Measurements from ENCODE around the gene MAPK8IP1. TPM values are rescaled to one million over a fixed set of nuclear protein-coding genes. Genes with fewer than 3 reads are reported as not detected.

Gene MAPK8IP1
- total and polyA plus RNA-seq, 2 donors from 2014 or later: 15.7 to 24.8 TPM

- Histone ChIP-seq H3K9me3 (ENCODE audit: control insufficient read depth in 2 of 3, insufficient read depth in 1 of 3, low read length in 3 of 3) (no peaks in the 10 kb centered on the region), H3K27ac (ENCODE audit: low read depth in 2 of 2, low read length in 2 of 2) (peak overlapping the region; percentile 79 to 81), H3K4me1 (ENCODE audit: control insufficient read depth in 2 of 3, insufficient read depth in 2 of 3, low read depth in 1 of 3, low read length in 3 of 3) (peaks cover 0 to 30% (median 3%) of the 10 kb centered on the region in 3 donors), H3K9ac (ENCODE audit: low read length in 3 of 3) (peak overlapping the region; percentile 73 to 95 (median 85)), H3K27me3 (ENCODE audit: control insufficient read depth, insufficient read depth, low read length) (peaks cover 3% of the 10 kb centered on the region), H3K36me3 (ENCODE audit: control insufficient read depth in 2 of 3, insufficient read depth in 3 of 3, low read length in 3 of 3) (peaks cover 0 to 24% (median 10%) of the 10 kb centered on the region in 3 donors), H3K4me3 (ENCODE audit: low read length in 3 of 3) (peak overlapping the region; percentile 79 to 98 (median 91))
- peak; percentile 70 to 92 (median 76) for DNase-seq
- no peak for FAIRE-seq
- TF ChIP-seq CTCF (IDR thresholded peaks at IDR 0.05; ENCODE audit: borderline replicate concordance, extremely low read depth, insufficient read depth): no peak
- intact Hi-C loops (cut with DNase I): no loop called here
Observed at GRCh38 chr11:45918331-45918941, 33.0 kb downstream of the MAPK8IP1 start.

GRCh38 chr11:45918962-45919675 lies 33.7 kb downstream of the MAPK8IP1 start:
- no peak for FAIRE-seq
- intact Hi-C loops (cut with DNase I): no loop called here
- TF ChIP-seq CTCF (IDR thresholded peaks at IDR 0.05; ENCODE audit: borderline replicate concordance, extremely low read depth, insufficient read depth): no peak
- H3K27me3 ChIP-seq (ENCODE audit: control insufficient read depth, insufficient read depth, low read length): peaks cover 3% of the 10 kb centered on the region
- H3K36me3 ChIP-seq (ENCODE audit: control insufficient read depth in 2 of 3, insufficient read depth in 3 of 3, low read length in 3 of 3): peaks cover 0 to 18% (median 10%) of the 10 kb centered on the region in 3 donors
- H3K27ac ChIP-seq (ENCODE audit: low read depth in 2 of 2, low read length in 2 of 2): peak overlapping the region; percentile 79 to 81
- peak overlapping the region in 1 of 3 donors; percentile 95 for H3K9ac ChIP-seq (ENCODE audit: low read length in 3 of 3)
- peak overlapping the region; percentile 79 to 98 (median 91) for H3K4me3 ChIP-seq (ENCODE audit: low read length in 3 of 3)
- H3K9me3 ChIP-seq (ENCODE audit: control insufficient read depth in 2 of 3, insufficient read depth in 1 of 3, low read length in 3 of 3): no peaks in the 10 kb centered on the region
- peak in 2 of 5 donors; percentile 39 to 45 for DNase-seq
- H3K4me1 ChIP-seq (ENCODE audit: control insufficient read depth in 2 of 3, insufficient read depth in 2 of 3, low read depth in 1 of 3, low read length in 3 of 3): peaks cover 0 to 33% (median 3%) of the 10 kb centered on the region in 3 donors

GRCh38 chr11:45919806-45920530 lies 34.5 kb downstream of the MAPK8IP1 start:
- intact Hi-C loops (cut with DNase I): no loop called here
- DNase-seq (peak in 2 of 5 donors; percentile 30 to 50), FAIRE-seq (no peak)
- TF ChIP-seq CTCF (IDR thresholded peaks at IDR 0.05; ENCODE audit: borderline replicate concordance, extremely low read depth, insufficient read depth): no peak
- H3K27me3 ChIP-seq (ENCODE audit: control insufficient read depth, insufficient read depth, low read length): peaks cover 3% of the 10 kb centered on the region
- peaks cover 0 to 33% (median 3%) of the 10 kb centered on the region in 3 donors for H3K4me1 ChIP-seq (ENCODE audit: control insufficient read depth in 2 of 3, insufficient read depth in 2 of 3, low read depth in 1 of 3, low read length in 3 of 3)
- H3K9ac ChIP-seq (ENCODE audit: low read length in 3 of 3): no peak overlapping the region
- no peak overlapping the region for H3K4me3 ChIP-seq (ENCODE audit: low read length in 3 of 3)
- peak overlapping the region in 1 of 2 donors; percentile 71 for H3K27ac ChIP-seq (ENCODE audit: low read depth in 2 of 2, low read length in 2 of 2)
- H3K36me3 ChIP-seq (ENCODE audit: control insufficient read depth in 2 of 3, insufficient read depth in 3 of 3, low read length in 3 of 3): peaks cover 0 to 9% (median 9%) of the 10 kb centered on the region in 3 donors
- H3K9me3 ChIP-seq (ENCODE audit: control insufficient read depth in 2 of 3, insufficient read depth in 1 of 3, low read length in 3 of 3): no peaks in the 10 kb centered on the region

Measured in kidney (tissue), 14 donors.